ENCODE results near the gene TMEM97.

Gene TMEM97

GRCh38 chr17:28315846-28316705, 2.9 kb upstream of the TMEM97 start:
- DNase-seq = no peak

GRCh38 chr17:28317099-28317965, 1.7 kb upstream of the TMEM97 start:
- DNase-seq = no peak

GRCh38 chr17:28317966-28318758, 838 bp upstream of the TMEM97 start:
- DNase-seq = no peak

- DNase-seq = no peak
Measured at GRCh38 chr17:28319598-28319935, 567 bp downstream of the TMEM97 start.

GRCh38 chr17:28320215-28321061, 1.4 kb downstream of the TMEM97 start:
- no peak for DNase-seq

- no peak for DNase-seq
Measured at GRCh38 chr17:28324267-28324745, 5.3 kb downstream of the TMEM97 start.

GRCh38 chr17:28324781-28325180, 5.8 kb downstream of the TMEM97 start:
- DNase-seq = no peak

- DNase-seq = no peak
Measured at GRCh38 chr17:28325211-28325610, 6.2 kb downstream of the TMEM97 start.

GRCh38 chr17:28326114-28326513, 7.1 kb downstream of the TMEM97 start:
- no peak for DNase-seq

GRCh38 chr17:28327031-28327607, 8.1 kb downstream of the TMEM97 start:
- no peak for DNase-seq

GRCh38 chr17:28327709-28328108, 8.7 kb downstream of the TMEM97 start:
- no peak for DNase-seq

GRCh38 chr17:28328325-28328724, 9.3 kb downstream of the TMEM97 start:
- DNase-seq = no peak

GRCh38 chr17:28330671-28331070, 11.7 kb downstream of the TMEM97 start:
- no peak for DNase-seq

GRCh38 chr17:28331891-28332420, 13.0 kb downstream of the TMEM97 start:
- DNase-seq = no peak

- no peak for DNase-seq
Measured at GRCh38 chr17:28333083-28333746, 14.2 kb downstream of the TMEM97 start.

- DNase-seq = no peak
Measured at GRCh38 chr17:28334171-28334570, 15.2 kb downstream of the TMEM97 start.

GRCh38 chr17:28334666-28335200, 15.7 kb downstream of the TMEM97 start:
- no peak for DNase-seq

GRCh38 chr17:28335201-28335958, 16.4 kb downstream of the TMEM97 start, which contains the start of the genes IFT20 and TNFAIP1:
IFT20 (minus strand) TSS chr17:28335472; CDS start chr17:28331985, 3,487 bp downstream.
TNFAIP1 (plus strand) TSS chr17:28335761; CDS start chr17:28339522, 3,761 bp downstream.
- peak; percentile 91 to 100 (median 99) for DNase-seq
